ELR (cell line): ENCODE measurements around the gene SAE1.
"Not testable (repeated sequence)": the region's sequence is repeated elsewhere in the genome, so short reads cannot be mapped to it uniquely, and the experiment has no call there.

Source experiments
- DNase-seq: peaks from one replicate; pipeline ENCODE4 v3.0.0-alpha.2; 2015; ENCODE audit warnings: low read depth

The SAE1 gene

GRCh38 chr19:47240996-47241918 is 110.6 kb downstream of the SAE1 start:
- peak; percentile 84 for DNase-seq

- peak; percentile 17 for DNase-seq
Measured at GRCh38 chr19:47241919-47242577, 111.4 kb downstream of the SAE1 start.

GRCh38 chr19:47243364-47243775 is 112.7 kb downstream of the SAE1 start:
- DNase-seq, result no peak

- DNase-seq, result peak; percentile 97
Measured at GRCh38 chr19:47243776-47244547, 113.3 kb downstream of the SAE1 start.

- DNase-seq, result peak; percentile 73
Measured at GRCh38 chr19:47247308-47247990, 116.8 kb downstream of the SAE1 start.

- DNase-seq, result not testable (repeated sequence)
Measured at GRCh38 chr19:47253016-47253415, 122.4 kb downstream of the SAE1 start.

- DNase-seq, result peak; percentile 85
Measured at GRCh38 chr19:47253467-47253881, 122.8 kb downstream of the SAE1 start.

GRCh38 chr19:47253970-47254369 is 123.3 kb downstream of the SAE1 start:
- DNase-seq, result no peak

- DNase-seq, result peak; percentile 96
Measured at GRCh38 chr19:47255879-47256692, 125.5 kb downstream of the SAE1 start, which contains the start of gene CCDC9. TSS of gene CCDC9 (plus strand) at chr19:47256525. CDS start at chr19:47258401, 1,876 bp downstream.

- peak; percentile 99 for DNase-seq
Measured at GRCh38 chr19:47256693-47257410, 126.2 kb downstream of the SAE1 start.

- peak; percentile 77 for DNase-seq
Measured at GRCh38 chr19:47257411-47258169, 127.0 kb downstream of the SAE1 start.

- DNase-seq, result no peak
Measured at GRCh38 chr19:47258434-47258833, 127.8 kb downstream of the SAE1 start.

- no peak for DNase-seq
Measured at GRCh38 chr19:47258895-47259555, 128.4 kb downstream of the SAE1 start.
